GM18499 (cell line): ENCODE results near the gene DPEP2NB.
"Not testable (repeated sequence)": the region's sequence is repeated elsewhere in the genome, so short reads cannot be mapped to it uniquely, and the experiment has no call there.

ENCODE experiments used
- ATAC-seq: cut with Tn5 transposase; IDR thresholded peaks from one replicate; pipeline ENCODE4 v1.9.1; 2021; ENCODE audit warnings: moderate number of reproducible peaks; ENCODE audit not compliant: insufficient read depth, unreplicated experiment

DPEP2NB gene

DNA sequence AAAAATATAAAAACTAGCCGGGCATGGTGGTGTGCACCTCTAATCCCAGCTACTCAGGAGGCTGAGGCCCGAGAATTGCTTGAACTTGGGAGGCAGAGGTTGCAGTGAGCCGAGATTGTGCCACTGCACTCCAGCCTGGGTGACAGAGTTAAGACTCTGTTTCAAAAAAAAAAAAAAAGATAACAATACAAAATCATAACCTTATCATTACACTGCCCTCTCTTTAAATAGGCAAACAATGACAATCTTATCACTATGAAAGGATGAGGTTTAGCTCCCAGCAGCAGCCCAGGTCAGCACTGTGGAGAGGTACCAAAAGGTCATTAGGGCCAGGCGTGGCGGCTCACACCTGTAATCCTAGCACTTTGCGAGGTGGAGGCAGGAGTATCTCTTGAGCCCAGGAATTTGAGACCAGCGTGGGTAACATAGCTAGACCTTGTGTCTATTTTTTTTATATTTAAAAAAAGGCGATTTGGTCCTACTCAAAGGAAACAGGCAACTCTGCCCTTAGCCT lies 3.5 kb upstream of the DPEP2NB start:
- ATAC-seq: no peak

DNA sequence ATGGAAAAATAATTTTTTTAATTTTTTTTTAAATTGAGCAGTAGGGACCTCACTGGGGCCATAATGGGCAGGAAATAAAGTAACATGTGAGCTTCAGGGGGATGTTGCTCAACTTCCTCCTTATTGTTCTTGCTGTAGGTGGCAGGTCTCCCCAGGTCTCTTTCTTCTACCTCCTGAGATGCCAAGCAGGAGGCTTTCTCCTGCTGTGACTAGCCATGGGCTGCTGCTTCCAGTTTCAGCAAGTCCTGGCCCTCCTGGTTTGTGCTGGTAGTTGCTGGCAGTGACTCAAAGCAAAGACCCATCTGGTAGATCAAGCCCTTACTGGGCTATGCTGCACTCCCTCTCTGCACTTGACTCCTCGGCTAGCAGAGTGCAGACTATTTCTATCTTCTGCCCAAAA lies 2.3 kb downstream of the DPEP2NB start:
- ATAC-seq: no peak

DNA sequence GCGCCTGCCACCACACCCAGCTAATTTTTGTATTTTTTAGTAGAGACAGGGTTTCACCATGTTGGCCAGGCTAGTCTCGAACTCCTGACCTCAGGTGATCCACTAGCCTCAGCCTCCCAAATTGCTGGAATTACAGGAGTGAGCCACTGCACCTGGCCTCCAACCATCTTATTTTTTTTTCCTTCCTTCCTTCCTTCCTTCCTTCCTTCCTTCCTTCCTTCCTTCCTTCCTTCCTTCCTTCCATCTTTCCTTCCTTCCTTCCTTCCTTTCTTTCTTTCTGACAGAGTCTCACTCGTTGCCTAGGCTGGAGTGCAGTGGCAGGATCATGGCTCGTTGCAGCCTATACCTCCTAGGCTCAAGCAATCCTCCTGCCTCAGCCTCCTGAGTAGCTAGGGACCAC lies 5.8 kb downstream of the DPEP2NB start:
- ATAC-seq: not testable (repeated sequence)

DNA sequence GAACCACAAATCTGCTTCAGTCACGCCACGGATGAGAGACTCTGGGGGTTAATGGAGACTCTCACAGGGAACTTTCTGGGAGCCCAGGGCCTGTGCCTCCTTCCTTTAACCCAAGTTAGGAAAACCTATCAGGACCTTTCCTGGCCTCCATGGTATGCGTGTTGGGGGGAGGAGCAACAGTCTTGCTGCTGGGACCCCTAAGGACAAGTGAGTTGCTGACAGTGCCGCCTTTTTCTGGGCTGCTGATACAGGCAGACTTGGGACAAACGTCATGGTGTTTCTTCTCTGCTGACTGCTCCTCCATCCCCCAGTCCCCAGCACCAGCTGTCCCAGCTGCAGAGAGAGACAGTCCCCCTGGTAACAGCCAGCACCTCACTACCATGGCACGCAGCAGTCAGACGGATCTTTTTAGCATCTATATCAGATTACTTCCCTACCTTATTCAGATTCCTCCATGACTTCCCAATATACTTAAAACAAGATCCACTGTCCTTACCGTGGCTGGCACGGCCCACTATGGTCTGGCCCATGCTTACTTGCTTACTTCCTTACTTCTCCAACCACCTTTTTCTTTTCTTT lies 6.5 kb downstream of the DPEP2NB start:
- ATAC-seq: no peak

DNA sequence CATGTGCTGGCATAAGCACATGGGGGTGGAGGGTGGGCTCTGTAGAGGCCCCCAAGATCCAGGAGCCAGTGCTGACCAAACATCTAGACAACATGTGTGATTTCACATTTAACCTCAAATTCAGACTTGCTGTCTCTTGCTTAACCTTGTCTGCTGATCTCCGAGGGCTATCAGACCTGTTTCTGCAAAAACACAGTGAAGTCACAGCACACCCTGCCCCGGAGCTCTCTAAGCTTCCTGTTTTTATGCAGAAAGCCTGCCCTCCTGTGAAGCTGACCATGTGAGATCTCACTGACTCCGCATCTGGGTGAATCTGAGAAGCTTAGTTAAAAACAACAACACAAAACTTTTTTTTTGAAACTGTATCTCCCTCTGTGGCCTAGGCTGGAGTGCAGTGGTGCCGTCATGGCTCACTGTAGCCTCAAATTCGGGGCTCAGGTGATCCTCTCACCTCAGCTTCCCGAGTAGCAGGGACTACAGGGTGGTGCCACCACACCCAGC lies 9.9 kb downstream of the DPEP2NB start:
- no peak for ATAC-seq

DNA sequence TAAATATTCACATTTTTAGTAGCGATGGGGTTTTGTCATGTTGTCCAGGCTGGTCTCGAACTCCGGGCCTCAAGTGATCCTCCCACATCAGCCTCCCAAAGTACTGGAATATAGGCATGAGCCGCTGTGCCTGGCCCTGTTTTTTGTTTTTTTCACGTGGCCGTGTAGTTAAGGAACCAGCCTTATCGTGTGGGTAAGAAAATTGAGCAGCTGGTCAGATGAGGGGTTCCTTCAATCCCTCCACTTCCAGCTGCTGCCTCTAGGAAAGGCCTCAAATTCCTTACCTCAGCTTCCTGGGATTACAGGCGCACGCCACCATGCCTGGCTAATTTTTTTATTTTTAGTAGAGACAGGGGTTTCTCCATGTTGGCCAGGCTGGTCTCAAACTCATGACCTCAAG lies 10.5 kb downstream of the DPEP2NB start:
- ATAC-seq: no peak

DNA sequence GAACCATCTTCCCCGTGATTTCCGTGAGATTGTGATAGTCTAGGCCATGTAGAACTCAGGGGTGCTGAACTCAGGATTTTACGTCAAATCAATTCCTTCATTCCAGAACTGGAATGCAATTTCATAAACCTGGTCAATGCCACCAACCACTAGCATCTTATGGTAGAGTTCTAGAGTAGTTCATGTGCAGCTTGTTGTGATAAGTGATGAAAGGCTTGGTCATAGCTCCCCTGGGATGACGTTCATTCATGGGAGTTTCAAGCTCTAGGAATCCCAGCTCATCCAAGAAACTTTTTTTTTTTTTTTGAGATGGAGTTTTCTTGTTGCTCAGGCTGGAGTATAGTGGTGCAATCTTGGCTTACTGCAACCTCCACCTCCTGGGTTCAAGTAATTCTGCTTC lies 12.7 kb downstream of the DPEP2NB start:
- ATAC-seq: no peak

DNA sequence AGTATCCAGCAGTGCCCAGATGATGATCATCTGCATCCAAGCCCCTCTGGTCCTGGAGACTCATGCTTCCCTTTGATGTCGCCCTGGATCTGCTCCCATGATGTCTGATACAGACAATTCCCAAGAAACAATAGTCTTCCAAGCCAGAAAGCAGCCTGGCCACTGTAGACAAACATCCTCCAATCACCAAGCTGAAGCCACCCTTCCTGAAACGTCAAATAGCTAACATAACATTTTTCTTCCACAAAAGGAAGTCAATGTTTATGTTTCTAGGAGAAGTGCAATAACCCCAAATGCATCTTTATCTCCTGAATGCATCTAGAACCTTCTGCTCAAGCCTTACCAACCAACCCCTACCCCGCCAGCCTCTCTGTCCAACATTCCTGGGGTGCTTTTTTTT lies 15.3 kb downstream of the DPEP2NB start:
- no peak for ATAC-seq

DNA sequence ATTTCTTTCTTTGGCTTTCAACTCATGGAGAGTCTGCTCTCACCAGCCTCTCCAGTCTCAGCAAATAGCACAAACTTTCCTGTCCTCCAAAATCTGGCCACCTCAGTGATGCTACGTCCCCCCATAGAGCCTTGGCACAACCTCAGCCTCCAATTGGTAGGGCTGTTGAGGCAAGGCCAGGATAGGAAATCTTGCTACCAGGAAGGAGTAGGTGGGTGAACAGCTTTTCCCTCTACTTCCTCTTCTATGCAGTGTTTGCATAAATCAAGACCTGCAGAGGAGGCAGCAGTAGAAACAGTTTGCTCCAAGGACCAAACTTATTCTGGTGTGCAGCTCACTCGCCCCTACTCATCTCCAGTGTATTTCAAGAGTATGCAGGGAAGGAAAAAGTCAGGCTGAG lies 15.7 kb downstream of the DPEP2NB start:
- ATAC-seq: no peak

DNA sequence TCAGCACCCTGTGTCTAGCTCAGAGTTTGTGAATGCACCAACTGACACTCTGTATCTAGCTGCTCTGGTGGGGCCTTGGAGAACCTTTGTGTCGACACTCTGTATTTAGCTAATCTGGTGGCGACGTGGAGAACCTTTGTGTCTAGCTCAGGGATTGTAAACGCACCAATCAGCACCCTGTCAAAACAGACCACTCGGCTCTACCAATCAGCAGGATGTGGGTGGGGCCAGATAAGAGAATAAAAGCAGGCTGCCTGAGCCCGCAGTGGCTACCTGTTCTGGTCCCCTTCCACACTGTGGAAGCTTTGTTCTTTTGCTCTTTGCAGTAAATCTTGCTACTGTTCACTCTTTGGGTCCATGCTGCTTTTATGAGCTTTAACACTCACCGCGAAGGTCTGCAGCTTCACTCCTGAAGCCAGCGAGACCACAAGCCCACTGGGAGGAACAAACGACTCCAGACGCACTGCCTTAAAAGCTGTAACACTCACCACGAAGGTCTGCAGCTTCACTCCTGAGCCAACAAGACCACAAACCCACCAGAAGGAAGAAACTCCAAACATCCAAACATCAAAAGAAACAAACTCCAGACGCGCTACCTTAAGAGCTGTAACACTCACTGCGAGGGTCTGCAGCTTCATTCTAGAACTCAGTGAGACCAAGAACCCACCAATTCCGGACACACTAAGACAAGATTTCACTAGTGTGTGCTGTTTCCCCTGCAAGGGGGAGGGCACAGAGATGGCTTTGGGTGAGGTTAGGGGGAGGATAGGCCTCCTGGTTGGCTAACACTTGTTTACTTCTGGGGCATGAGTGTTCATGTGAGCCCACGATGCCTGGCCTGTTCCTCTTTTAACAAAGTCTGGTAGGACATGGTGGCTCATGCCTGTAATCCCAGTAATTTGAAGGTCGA lies 16.7 kb downstream of the DPEP2NB start, which contains the start of gene DPEP2:
DPEP2 (minus strand) TSS at position 706 of the 910 bp plus-strand sequence. CDS start 6,272 bp downstream, outside the sequence.
- ATAC-seq: not testable (repeated sequence)

DNA sequence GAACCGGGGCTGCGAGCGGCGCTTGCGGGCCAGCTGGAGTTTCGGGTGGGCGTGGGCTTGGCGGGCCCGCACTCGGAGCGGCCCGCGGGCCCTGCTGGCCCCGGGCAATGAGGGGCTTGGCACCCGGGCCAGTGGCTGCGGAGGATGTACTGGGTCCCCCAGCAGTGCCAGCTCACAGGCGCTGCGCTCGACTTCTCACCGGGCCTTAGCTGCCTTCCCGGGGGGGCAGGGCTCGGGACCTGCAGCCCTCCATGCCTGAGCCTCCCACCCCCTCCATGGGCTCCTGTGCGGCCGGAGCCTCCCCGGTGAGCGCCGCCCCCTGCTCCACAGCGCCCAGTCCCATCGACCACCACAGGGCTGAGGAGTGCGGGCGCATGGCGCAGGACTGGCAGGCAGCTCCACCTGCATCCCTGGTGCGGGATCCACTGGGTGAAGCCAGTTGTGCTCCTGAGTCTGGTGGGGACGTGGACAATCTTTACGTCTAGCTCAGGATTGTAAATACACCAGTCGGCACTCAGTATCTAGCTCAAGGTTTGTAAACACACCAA lies 17.4 kb downstream of the DPEP2NB start:
- ATAC-seq: not testable (repeated sequence)

DNA sequence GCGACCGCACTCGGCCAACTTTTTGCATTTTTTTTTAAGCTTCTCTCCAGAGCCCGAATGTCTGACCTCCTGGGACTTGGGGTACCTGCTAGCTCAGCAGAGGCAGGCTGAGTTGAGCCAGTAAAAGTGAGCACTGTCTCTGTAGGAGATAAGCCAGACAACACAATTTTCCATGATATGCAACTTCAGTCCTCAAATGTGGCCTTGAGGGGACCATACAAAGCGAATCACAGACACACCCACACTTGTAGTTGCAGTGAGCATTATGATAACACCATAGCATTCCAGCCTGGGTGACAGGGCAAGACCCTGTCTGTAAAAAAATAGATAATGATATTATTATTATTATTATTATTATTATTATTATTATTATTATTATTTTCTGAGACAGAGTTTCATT lies 19.0 kb downstream of the DPEP2NB start:
- ATAC-seq: no peak

DNA sequence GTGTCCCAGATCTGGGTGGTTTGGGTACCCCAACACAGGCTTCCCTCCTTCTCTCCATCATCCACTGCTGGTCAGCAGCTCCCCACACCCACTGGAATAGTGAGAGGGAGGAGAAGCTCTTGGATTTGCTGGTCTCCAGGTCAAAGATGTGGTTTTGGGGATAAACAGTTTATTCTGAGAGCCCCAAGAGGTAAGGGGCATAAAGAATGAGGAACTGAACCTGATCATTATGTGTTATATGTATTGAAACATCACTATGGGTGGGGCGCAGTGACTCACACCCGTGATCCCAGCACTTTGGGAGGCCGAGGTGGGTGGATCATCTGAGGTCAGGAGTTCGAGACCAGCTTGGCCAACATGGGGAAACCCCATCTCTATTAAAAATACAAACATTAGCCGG lies 20.3 kb downstream of the DPEP2NB start:
- no peak for ATAC-seq

DNA sequence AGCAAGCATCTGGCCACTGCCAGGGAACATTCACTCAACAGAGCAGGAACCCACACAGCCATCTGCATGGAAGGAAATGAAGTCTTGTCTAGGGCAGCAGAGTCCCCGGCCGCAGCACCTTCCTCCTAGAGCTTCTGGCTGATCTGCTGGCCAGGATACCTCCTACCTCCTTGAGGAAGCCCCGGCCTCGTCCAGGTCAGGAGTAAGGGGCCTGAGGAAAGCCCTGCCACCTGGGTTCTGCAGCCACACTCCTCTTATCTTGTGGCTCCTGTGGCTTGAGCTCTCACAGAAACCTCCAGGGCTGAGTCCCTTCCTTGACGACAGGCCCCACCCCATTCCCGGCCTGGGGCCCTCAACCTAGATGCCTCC lies 21.7 kb downstream of the DPEP2NB start:
- not testable (repeated sequence) for ATAC-seq

DNA sequence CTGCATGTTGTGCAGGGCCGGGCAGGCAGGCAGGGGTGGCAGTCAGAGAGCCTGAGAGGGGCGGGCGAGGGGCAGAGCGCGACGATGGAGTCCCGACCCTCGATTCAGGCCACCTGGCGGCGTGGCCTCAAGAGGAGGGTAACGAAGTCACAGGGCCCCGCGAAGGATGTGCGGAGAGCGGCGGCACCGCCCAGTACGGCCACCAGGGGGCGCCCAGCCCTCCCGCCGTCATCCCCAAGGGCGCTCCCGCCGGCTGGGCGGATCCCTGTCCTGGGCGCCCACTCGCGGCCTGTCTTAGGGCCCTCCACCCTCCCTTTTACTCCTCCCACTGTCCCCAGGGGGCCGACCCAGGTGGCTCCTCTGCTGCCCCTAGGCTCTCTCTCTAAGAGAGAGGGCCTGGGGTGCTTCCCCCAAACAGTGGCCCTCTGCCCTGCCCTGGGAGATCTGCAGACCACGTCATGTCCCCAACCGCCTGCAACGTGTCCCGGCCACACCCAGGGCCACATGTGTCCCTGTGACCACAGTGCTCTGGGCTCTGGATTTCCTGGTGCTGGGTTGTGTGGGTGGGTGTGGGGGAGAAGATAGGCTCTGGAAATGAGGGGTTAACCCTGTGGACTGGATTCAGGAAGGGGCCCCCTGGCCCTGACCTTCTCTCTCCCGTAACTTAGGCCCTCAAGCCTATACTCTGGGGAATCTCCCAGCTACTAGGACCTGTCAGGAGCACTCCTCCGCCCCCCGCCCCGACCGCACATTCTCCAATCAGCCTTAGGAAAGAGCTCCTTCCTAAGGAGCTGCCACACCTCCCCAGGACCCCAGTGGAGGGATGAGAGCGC lies 22.3 kb downstream of the DPEP2NB start:
- ATAC-seq: no peak

DNA sequence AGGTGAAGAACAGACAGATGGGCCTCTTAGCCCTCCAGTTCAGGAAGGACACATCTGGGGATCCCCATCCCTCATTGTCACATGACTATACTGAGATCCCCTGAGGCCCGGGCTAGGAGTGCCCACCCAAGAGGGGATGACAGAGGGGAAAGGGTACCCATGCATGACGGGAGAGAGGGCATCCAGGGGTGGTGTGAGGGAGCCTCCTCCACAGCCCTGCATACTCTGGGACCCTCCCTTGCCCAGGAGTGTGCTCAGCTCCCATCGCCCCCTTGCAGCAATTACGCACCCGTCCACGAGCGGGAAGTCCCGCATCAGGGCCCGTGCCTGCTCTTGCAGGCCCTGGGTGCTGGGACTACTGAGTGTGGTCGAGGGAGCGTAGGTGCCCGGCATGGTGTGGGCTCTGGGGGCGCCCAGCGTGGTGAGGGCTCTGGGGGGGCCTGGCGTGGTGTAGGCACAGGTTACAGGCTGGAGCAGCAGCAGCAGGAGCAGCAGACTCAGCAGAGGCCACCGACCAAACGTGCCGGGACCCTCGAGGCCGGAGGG lies 23.0 kb downstream of the DPEP2NB start:
- ATAC-seq: no peak

DNA sequence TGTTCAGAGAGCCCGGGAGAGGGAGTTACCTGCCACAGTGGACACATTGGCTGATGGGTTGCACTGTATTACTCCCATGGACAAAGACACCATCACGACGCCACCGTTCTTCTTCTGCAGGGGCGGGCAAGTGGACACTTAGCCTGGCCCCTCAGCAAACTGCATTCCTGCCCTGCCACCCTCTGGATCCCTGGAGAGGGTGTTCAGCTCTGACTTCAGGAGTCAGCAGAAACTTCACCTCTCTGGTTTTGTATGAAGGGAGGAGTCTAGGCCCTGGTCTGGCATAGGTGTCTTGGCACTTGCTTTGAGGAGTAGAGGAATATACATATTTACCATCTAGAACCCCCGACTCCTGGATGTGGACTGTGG lies 25.7 kb downstream of the DPEP2NB start:
- no peak for ATAC-seq

DNA sequence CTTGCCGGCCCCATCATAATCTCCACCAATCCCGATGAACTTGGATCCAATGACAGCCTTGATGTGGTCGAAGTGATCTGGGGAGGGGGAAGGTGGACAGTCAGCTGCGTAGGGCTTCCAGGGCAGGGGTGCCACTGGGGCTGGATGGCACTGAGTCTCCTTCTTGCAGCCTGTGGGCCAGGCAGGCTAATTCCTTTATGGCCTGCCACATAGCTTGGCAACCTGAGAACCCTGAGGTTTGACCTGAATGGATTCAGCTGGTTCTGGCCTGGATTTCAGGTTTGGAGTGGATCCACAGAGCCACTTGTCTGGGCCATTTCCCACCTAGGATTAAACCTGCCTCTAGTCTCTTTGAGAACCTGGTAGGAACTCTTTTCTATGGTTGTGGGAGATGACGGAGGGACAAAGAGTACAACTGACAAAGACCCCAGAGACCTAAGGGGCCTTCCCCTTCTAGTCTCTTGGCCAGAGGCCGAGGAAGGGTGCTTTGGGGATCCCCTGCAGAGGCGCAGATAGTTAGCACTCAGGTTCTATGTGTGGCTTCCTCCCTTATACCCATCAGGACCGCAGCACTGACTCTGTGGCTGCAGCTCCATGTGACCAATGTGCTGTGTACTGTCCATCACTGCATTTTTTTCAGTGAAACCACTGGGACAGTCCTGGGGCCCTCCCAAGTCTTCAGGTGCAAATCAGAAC lies 26.2 kb downstream of the DPEP2NB start:
- ATAC-seq: no peak

DNA sequence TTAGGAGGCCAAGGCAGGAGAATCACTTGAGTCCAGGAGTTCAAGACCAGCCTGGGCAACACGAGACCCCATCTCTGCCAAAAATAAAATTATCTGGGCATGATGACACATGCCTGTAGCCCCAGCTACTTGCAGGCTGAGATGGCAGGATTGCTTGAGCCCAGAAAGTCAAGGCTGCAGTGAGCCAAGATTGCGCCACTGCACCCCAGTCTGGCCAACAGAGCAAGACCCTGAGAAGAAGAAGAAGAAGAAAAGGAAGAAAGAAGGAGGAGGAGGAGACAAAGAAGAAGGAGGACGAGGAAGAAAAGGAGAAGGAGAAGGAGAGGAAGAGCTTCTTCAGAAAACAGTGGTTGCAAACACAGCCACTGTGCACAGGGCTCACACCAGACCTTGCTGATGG lies 27.0 kb downstream of the DPEP2NB start:
- no peak for ATAC-seq
